GM18520 (cell line): ENCODE results near the gene TREML4.

Experiments
- ATAC-seq: cut with Tn5 transposase; IDR thresholded peaks from one replicate; pipeline ENCODE4 v1.9.1; 2021; ENCODE audit not compliant: unreplicated experiment

The TREML4 gene

GRCh38 chr6:41247882-41248705 lies 19.9 kb downstream of the TREML4 start:
- no peak for ATAC-seq

- no peak for ATAC-seq
Measured at GRCh38 chr6:41252401-41253169, 24.4 kb downstream of the TREML4 start.

- no peak for ATAC-seq
Measured at GRCh38 chr6:41255110-41255509, 27.0 kb downstream of the TREML4 start.

- no peak for ATAC-seq
Measured at GRCh38 chr6:41255638-41256246, 27.6 kb downstream of the TREML4 start.

GRCh38 chr6:41256383-41256782 lies 28.2 kb downstream of the TREML4 start:
- no peak for ATAC-seq

- no peak for ATAC-seq
Measured at GRCh38 chr6:41257369-41258195, 29.4 kb downstream of the TREML4 start.

- ATAC-seq, result no peak
Measured at GRCh38 chr6:41258196-41258493, 30.0 kb downstream of the TREML4 start.

GRCh38 chr6:41262401-41262800 lies 34.3 kb downstream of the TREML4 start:
- no peak for ATAC-seq

GRCh38 chr6:41263267-41263666 lies 35.1 kb downstream of the TREML4 start:
- no peak for ATAC-seq

GRCh38 chr6:41266541-41266940 lies 38.4 kb downstream of the TREML4 start:
- no peak for ATAC-seq

- ATAC-seq, result no peak
Measured at GRCh38 chr6:41268478-41268877, 40.3 kb downstream of the TREML4 start.

- ATAC-seq, result no peak
Measured at GRCh38 chr6:41269166-41269565, 41.0 kb downstream of the TREML4 start.

GRCh38 chr6:41269716-41270115 lies 41.6 kb downstream of the TREML4 start:
- no peak for ATAC-seq

- no peak for ATAC-seq
Measured at GRCh38 chr6:41271901-41272395, 43.8 kb downstream of the TREML4 start.

- ATAC-seq, result no peak
Measured at GRCh38 chr6:41272591-41273240, 44.6 kb downstream of the TREML4 start.

- no peak for ATAC-seq
Measured at GRCh38 chr6:41273714-41274113, 45.6 kb downstream of the TREML4 start.

GRCh38 chr6:41274256-41274655 lies 46.1 kb downstream of the TREML4 start:
- no peak for ATAC-seq

- ATAC-seq, result no peak
Measured at GRCh38 chr6:41275489-41275888, 47.3 kb downstream of the TREML4 start.

GRCh38 chr6:41277605-41278004 lies 49.5 kb downstream of the TREML4 start:
- ATAC-seq, result no peak

- ATAC-seq, result no peak
Measured at GRCh38 chr6:41278699-41279405, 50.7 kb downstream of the TREML4 start.
